Stomach (tissue), 19 donors: ENCODE data around the gene THBD. TPM values are rescaled to one million over a fixed set of nuclear protein-coding genes. Genes with fewer than 3 reads are reported as not detected.
A peak's percentile ranks its signal among the peaks of the same experiment; 100 is the strongest.

Experiments
- DNase-seq, 2 donors: peaks; one replicate each; pipeline versions ENCODE4 v3.0.0 to v3.0.0-alpha.2; 2013 to 2019
- H3K27ac ChIP-seq, 5 donors: fragments of 200-600 bp in 4 of 5; sonication (generic) in 4 of 5; one replicate each; pipeline ENCODE4 v1.5.1; 2013 to 2019; ENCODE audit warnings: mild to moderate bottlenecking in 1 of 5, moderate library complexity in 1 of 5
- H3K27me3 ChIP-seq, 3 donors: fragments of 200-600 bp; sonication (generic); one replicate each; pipeline ENCODE4 v1.5.1; 2017 to 2019; ENCODE audit warnings: mixed run types in 1 of 3
- H3K36me3 ChIP-seq, 4 donors: fragments of 200-600 bp; sonication (generic); 1 replicate in 3 of 4; 2 replicates in 1 of 4; pipeline ENCODE4 v1.5.1; 2016 to 2019
- H3K4me1 ChIP-seq, 4 donors: fragments of 200-600 bp; sonication (generic); one replicate each; pipeline ENCODE4 v1.5.1; 2016 to 2019
- H3K4me3 ChIP-seq, 4 donors: fragments of 200-600 bp; sonication (generic) in 3 of 4; one replicate each; pipeline ENCODE4 v1.5.1; 2016 to 2019; ENCODE audit warnings: mild to moderate bottlenecking in 1 of 4
- H3K9me3 ChIP-seq, 4 donors: fragments of 200-600 bp; sonication (generic); one replicate each; pipeline ENCODE4 v1.5.1; 2016 to 2019
- EP300 ChIP-seq: sonication (generic); formaldehyde crosslinking; IDR thresholded peaks from one replicate; pipeline ENCODE4 v1.6.1; 2017; ENCODE audit warnings: antibody characterized with exemption
- POLR2A ChIP-seq, 4 donors: fragments of 450-650 bp; IDR thresholded peaks; one replicate each; pipeline ENCODE4 v1.6.1; 2016; ENCODE audit warnings: antibody characterized with exemption in 4 of 4, control low read depth in 2 of 4, mild to moderate bottlenecking in 1 of 4, moderate library complexity in 1 of 4
- POLR2AphosphoS5 ChIP-seq, 3 donors: sonication (generic); formaldehyde crosslinking; IDR thresholded peaks; one replicate each; pipeline ENCODE4 v1.6.1; 2016; ENCODE audit warnings: antibody characterized with exemption in 3 of 3
- WGBS, 5 donors: extraction: QIAGEN DNeasy Blood & Tissue Kit in 3 of 5; methylation state at CpG; one replicate each; pipeline versions ENCODE4 v1.1.5 to v1.1.7; 2013 to 2018; 5-methylcytosine and 5-hydroxymethylcytosine counted together
- intact Hi-C: fragments of 100-400 bp; cut with DNase I; formaldehyde crosslinking; loops from one replicate; pipeline ENCODE4 v1.15.1; 2023; ENCODE audit warnings: low total_unique reads
- long read RNA-seq, 10 donors: transcript quantifications; one replicate each; lab custom pipeline, GENCODE V29; 2026
- polyA plus RNA-seq, 3 donors: library from polyadenylated mRNA; stranded (reverse); fragments of 200-250 nt; gene quantifications; one replicate each; pipeline ENCODE4 v1.2.3, GENCODE V29; 2013
- total RNA-seq, 5 donors: library from RNA; depleted of rRNA; stranded (reverse); fragments of >200 nt; gene quantifications; one replicate each; pipeline versions ENCODE4 v1.1.0 to v1.2.3, GENCODE V29; 2014 to 2016
- TF ChIP-seq, protein P1 (sequence below), 7 experiments: fragments of 450-650 bp in 4 of 7; fragments of 200-600 bp in 3 of 7; sonication (generic) in 3 of 7; IDR thresholded peaks; one replicate each; pipeline ENCODE4 v1.5.1; 2016 to 2019; ENCODE audit warnings: antibody characterized with exemption in 7 of 7, control low read depth in 2 of 7, mild to moderate bottlenecking in 1 of 7
- donor health status: healthy with polysubstance abuse.
- donor health status: Bipolar disorder and iron deficiency.
- donor health status: healthy.

THBD gene, protein sequence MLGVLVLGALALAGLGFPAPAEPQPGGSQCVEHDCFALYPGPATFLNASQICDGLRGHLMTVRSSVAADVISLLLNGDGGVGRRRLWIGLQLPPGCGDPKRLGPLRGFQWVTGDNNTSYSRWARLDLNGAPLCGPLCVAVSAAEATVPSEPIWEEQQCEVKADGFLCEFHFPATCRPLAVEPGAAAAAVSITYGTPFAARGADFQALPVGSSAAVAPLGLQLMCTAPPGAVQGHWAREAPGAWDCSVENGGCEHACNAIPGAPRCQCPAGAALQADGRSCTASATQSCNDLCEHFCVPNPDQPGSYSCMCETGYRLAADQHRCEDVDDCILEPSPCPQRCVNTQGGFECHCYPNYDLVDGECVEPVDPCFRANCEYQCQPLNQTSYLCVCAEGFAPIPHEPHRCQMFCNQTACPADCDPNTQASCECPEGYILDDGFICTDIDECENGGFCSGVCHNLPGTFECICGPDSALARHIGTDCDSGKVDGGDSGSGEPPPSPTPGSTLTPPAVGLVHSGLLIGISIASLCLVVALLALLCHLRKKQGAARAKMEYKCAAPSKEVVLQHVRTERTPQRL
- total RNA-seq: 10 to 100 TPM in 4 of 5 donors, 1 to 10 TPM in 1; 2.7 to 83.5 (median 37.5) TPM
- 10 to 100 TPM; 14.6 to 19.7 (median 18.2) TPM for polyA plus RNA-seq
- long read RNA-seq, donor 1, full-length matches to known transcripts: 4 of 4 reads
- long read RNA-seq, donor 1, partial matches to known transcripts: 0 of 4 reads
- long read RNA-seq, donor 1, other reads (novel, unspliced or antisense): 0 of 4 reads
- long read RNA-seq, donor 2, full-length matches to known transcripts: 5 of 5 reads
- long read RNA-seq, donor 2, partial matches to known transcripts: 0 of 5 reads
- long read RNA-seq, donor 2, other reads (novel, unspliced or antisense): 0 of 5 reads
- long read RNA-seq, donor 3, full-length matches to known transcripts: 6 of 6 reads
- long read RNA-seq, donor 3, partial matches to known transcripts: 0 of 6 reads
- long read RNA-seq, donor 3, other reads (novel, unspliced or antisense): 0 of 6 reads
- long read RNA-seq, donor 4: 0 reads
- long read RNA-seq, donor 5, full-length matches to known transcripts: 16 of 16 reads
- long read RNA-seq, donor 5, partial matches to known transcripts: 0 of 16 reads
- long read RNA-seq, donor 5, other reads (novel, unspliced or antisense): 0 of 16 reads
- long read RNA-seq, donor 6, full-length matches to known transcripts: 9 of 9 reads
- long read RNA-seq, donor 6, partial matches to known transcripts: 0 of 9 reads
- long read RNA-seq, donor 6, other reads (novel, unspliced or antisense): 0 of 9 reads
- long read RNA-seq, donor 7, full-length matches to known transcripts: 23 of 23 reads
- long read RNA-seq, donor 7, partial matches to known transcripts: 0 of 23 reads
- long read RNA-seq, donor 7, other reads (novel, unspliced or antisense): 0 of 23 reads
- long read RNA-seq, donor 8, full-length matches to known transcripts: 5 of 5 reads
- long read RNA-seq, donor 8, partial matches to known transcripts: 0 of 5 reads
- long read RNA-seq, donor 8, other reads (novel, unspliced or antisense): 0 of 5 reads
- long read RNA-seq, donor 9, full-length matches to known transcripts: 9 of 9 reads
- long read RNA-seq, donor 9, partial matches to known transcripts: 0 of 9 reads
- long read RNA-seq, donor 9, other reads (novel, unspliced or antisense): 0 of 9 reads
- long read RNA-seq, donor 10: 0 reads

DNA sequence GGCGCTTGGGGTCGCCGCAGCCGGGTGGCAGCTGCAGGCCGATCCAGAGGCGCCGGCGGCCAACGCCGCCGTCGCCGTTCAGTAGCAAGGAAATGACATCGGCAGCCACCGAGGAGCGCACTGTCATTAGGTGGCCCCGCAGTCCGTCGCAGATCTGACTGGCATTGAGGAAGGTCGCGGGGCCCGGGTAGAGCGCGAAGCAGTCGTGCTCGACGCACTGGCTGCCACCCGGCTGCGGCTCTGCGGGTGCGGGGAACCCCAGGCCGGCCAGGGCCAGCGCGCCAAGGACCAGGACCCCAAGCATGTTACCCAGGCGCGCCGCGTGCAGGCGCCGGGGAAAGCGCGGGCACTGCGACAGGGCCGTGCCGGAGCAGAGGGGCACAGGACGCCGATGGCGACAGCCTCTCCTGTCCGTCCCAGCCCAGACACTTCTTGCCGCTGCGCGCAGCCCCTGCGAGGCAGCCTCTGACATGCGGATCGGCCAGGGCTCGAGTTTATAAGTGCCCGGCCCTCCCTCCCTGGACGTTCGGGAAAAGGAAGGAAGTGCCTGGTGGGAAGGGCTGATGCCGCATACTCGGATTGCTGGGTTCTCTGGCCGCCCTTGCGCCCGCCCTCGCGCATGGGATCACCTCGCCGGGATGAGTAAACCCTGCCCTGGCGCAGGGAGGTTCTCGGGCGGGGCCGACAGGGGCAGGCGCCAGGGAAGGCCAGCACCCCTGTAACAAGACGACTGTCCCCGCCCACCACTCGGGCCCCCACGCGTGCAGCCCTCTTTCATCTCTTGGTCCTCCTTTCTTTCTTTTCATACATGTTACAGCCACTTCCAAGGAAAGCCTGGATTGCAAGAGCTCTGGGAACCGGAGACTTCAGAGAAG is at the start of gene THBD:
THBD (minus strand) TSS at position 472 of the 875 bp plus-strand sequence; CDS start at position 304, 168 bp downstream.
- peaks cover 0 to 66% (median 6%) of the 10 kb centered on the region in 3 donors for H3K27me3 ChIP-seq
- 0 to 2% (median 1%) methylated on average over 19 to 79 of the region's 79 CpGs for WGBS, 5 donors
- H3K9me3 ChIP-seq: no peaks in the 10 kb centered on the region
- H3K27ac ChIP-seq: peak within 1 kb of the TSS; percentile 78 to 93 (median 85)
- TF ChIP-seq, protein P1, sequence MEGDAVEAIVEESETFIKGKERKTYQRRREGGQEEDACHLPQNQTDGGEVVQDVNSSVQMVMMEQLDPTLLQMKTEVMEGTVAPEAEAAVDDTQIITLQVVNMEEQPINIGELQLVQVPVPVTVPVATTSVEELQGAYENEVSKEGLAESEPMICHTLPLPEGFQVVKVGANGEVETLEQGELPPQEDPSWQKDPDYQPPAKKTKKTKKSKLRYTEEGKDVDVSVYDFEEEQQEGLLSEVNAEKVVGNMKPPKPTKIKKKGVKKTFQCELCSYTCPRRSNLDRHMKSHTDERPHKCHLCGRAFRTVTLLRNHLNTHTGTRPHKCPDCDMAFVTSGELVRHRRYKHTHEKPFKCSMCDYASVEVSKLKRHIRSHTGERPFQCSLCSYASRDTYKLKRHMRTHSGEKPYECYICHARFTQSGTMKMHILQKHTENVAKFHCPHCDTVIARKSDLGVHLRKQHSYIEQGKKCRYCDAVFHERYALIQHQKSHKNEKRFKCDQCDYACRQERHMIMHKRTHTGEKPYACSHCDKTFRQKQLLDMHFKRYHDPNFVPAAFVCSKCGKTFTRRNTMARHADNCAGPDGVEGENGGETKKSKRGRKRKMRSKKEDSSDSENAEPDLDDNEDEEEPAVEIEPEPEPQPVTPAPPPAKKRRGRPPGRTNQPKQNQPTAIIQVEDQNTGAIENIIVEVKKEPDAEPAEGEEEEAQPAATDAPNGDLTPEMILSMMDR (IDR thresholded peaks at IDR 0.05): no peak
- TF ChIP-seq POLR2A (IDR thresholded peaks at IDR 0.05) (no peak), EP300 (no peak), POLR2AphosphoS5 (IDR thresholded peaks at IDR 0.05) (peak; percentile 66 to 97 (median 96))
- no peaks in the 10 kb centered on the region for H3K36me3 ChIP-seq
- H3K4me1 ChIP-seq: peaks cover 38 to 68% (median 50%) of the 10 kb centered on the region in 4 donors
- DNase-seq: peak; percentile 76 to 81
- intact Hi-C loops: loop anchor here (5.0 kb wide), 1 partner anchor 293 kb away; no protein-coding TSS in a partner anchor
- H3K4me3 ChIP-seq: peak within 1 kb of the TSS; percentile 53 to 66 (median 64)

- no peak overlapping the region for H3K4me3 ChIP-seq
- 79 to 87% (median 84%) methylated on average over 15 to 16 of the region's 16 CpGs for WGBS, 5 donors
- TF ChIP-seq, protein P1 (IDR thresholded peaks at IDR 0.05): no peak
- TF ChIP-seq EP300: no peak
- TF ChIP-seq POLR2A (IDR thresholded peaks at IDR 0.05): no peak
- no peak for TF ChIP-seq POLR2AphosphoS5 (IDR thresholded peaks at IDR 0.05)
- H3K27ac ChIP-seq: no peak overlapping the region
- no peaks in the 10 kb centered on the region for H3K9me3 ChIP-seq
- no peak for DNase-seq
- intact Hi-C loops: no loop called here
- peaks cover 0 to 5% (median 2%) of the 10 kb centered on the region in 4 donors for H3K4me1 ChIP-seq
- H3K36me3 ChIP-seq: no peaks in the 10 kb centered on the region
- peaks cover 0 to 5% (median 0%) of the 10 kb centered on the region in 3 donors for H3K27me3 ChIP-seq
Observed at GRCh38 chr20:23097636-23098580, 48.4 kb upstream of the THBD start.
